WI38 (cell line): ENCODE results near the gene HDAC4.

Experiments used
- H3K4me3 ChIP-seq: 2 replicates; pipeline ENCODE4 v1.5.1; 2011; ENCODE audit warnings: low read depth, mild to moderate bottlenecking, control low read depth, low read length
- TF ChIP-seq, protein P1 (sequence below): IDR thresholded peaks from 2 replicates; pipeline ENCODE4 v1.5.1; 2012; ENCODE audit warnings: low read depth, mild to moderate bottlenecking, control low read depth, low read length

HDAC4 gene

GRCh38 chr2:239160226-239161143 is 240.3 kb downstream of the HDAC4 start:
- H3K4me3 ChIP-seq: no peak overlapping the region
- TF ChIP-seq, protein P1, sequence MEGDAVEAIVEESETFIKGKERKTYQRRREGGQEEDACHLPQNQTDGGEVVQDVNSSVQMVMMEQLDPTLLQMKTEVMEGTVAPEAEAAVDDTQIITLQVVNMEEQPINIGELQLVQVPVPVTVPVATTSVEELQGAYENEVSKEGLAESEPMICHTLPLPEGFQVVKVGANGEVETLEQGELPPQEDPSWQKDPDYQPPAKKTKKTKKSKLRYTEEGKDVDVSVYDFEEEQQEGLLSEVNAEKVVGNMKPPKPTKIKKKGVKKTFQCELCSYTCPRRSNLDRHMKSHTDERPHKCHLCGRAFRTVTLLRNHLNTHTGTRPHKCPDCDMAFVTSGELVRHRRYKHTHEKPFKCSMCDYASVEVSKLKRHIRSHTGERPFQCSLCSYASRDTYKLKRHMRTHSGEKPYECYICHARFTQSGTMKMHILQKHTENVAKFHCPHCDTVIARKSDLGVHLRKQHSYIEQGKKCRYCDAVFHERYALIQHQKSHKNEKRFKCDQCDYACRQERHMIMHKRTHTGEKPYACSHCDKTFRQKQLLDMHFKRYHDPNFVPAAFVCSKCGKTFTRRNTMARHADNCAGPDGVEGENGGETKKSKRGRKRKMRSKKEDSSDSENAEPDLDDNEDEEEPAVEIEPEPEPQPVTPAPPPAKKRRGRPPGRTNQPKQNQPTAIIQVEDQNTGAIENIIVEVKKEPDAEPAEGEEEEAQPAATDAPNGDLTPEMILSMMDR: no peak

GRCh38 chr2:239159476-239159911 is 241.3 kb downstream of the HDAC4 start:
- TF ChIP-seq, protein P1: no peak
- H3K4me3 ChIP-seq: no peak overlapping the region

DNA sequence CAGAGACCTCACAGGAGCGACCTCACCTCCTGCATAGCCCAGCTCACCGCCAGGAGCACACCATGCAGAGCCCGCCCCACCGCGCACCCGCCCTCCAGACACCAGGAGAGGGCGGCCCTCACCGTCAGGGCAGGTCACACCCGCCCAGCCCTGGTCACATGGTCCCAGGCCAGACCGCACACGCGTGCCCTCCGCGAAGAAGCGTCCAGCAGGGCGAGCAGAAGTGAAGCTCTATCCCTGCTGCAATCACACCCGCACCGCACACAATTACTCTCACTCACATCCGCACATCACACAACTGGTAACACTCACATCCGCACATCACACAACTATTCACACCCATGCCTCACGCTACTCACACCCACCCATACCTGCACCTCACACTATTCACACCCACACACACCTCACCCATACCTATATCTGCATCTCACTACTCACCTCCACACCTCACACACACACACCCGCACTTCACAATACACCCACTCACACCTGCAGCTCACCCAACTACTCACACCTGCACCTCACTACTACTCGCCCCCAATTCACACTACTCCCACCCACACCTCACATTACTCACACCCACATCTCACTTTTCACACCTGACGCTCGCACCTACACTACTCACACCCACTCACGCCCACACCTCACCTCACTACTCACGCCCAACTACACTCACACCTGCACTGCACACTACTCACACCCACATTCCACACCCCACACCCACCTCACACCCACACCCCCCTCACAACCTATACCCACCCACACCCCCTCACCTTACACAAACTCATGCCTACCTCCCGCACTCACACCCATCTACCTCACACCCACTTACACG is 242.0 kb downstream of the HDAC4 start:
- no peak overlapping the region for H3K4me3 ChIP-seq
- TF ChIP-seq, protein P1: no peak

DNA sequence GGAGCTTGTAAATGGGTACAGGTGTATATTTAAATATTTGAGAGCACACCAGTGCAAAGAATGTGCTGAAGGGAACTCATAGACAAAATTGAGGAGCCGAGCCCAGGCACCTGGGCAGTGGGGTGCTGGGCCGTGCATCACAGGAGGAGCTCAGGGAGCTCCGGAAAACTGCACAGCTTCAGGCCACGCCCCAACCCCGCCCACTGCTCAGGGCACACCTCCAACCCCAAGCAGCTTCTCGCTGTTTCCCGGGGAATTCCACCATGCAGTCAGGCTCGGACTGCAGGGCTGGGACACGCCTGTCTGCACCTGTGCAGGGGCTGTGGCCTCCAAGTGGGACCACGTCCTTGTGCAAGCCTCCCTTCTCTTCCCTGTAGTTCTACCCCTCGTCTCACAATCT is 243.0 kb downstream of the HDAC4 start:
- TF ChIP-seq, protein P1: no peak
- no peak overlapping the region for H3K4me3 ChIP-seq

GRCh38 chr2:239157269-239157668 is 243.6 kb downstream of the HDAC4 start:
- H3K4me3 ChIP-seq: no peak overlapping the region
- TF ChIP-seq, protein P1: no peak

DNA sequence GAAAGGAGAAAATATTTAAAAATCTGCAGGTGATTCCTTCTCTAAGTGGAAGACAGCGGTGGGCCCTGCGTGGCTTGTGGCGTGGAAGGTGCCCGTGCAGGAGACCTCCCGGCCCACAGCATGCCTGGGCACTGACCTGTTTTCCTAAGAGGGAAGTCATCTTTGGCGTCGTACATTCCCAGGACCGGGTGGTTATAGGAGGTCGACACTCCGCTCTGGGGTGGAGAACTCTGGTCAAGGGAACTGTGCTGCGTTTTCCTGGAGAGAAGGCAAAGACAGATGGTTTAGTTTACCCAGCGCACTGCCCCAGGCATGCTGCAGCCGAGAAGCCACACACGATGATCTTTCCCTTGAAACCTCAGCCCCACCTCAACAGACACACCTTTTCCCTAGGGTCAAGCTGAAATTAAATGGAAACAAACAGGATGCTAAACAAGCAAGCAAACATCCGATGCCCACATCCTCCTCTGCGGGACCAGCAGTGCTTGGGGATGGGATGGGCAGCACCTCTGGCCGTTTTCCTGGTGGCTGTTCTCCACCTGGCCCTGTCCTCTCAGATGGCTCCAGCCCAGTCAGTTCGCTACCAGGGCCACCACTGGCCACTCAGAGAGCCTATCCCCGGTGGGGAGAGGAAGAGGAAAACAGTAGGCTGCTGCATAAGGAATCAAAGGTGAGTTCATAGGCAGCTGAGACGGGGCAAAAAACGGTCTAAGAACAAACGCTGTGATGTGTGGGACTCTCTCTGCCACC is 244.1 kb downstream of the HDAC4 start:
- no peak overlapping the region for H3K4me3 ChIP-seq

More for the DNA sequence above, 244.1 kb downstream of the HDAC4 start:
- TF ChIP-seq, protein P1: no peak
